ENCODE data around the gene PDCD11. TPM values are rescaled to one million over a fixed set of nuclear protein-coding genes. Genes with fewer than 3 reads are reported as not detected.

PDCD11 gene
- total RNA-seq, 2 donors from 2014 or later = 62.3 to 65.8 TPM

DNA sequence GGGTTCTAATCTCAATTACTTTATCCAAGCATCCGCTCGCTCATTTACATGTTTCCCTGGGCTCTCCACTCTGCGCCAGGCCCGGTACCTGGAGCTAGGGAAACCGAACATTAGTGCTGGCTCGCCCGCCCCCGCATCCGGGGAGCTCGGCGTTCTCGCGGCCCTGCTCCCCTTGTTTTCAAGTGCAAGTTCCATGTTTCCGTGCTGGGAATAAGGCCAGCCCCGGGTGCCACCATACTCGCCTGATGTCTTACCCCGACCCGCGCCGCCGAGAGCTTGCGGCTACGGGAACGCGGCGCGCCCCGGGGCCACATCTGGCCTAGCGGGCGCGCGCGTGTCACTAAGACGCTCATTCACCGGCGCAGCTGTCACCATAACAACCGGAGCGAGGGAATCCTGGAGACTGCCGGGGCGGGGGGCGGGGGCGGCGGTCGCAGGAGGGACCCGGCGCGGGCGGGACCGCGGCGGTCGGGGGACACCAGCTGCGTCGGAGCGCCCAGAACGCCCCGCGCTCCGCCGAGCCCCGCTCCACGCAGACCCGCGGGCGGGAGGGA lies 97.0 kb downstream of the PDCD11 start, which contains the start of gene NEURL1:
Gene NEURL1, plus strand, starts transcription at position 344 of the 554 bp plus-strand sequence. CDS start 683 bp downstream, outside the sequence.
- H3K4me1 Mint-ChIP-seq = peaks cover 9% of the 10 kb centered on the region
- Histone ChIP-seq H3K4me3 (ENCODE audit: low read length) (peak within 1 kb of the TSS; percentile 73), H3K27me3 (ENCODE audit: control insufficient read depth, insufficient read depth, low read length, poor library complexity, severe bottlenecking) (peaks cover 57% of the 10 kb centered on the region), H3K27ac (ENCODE audit: low read depth, low read length) (no peak within 1 kb of the TSS), H3K9ac (ENCODE audit: extremely low read depth, low read length, poor library complexity, severe bottlenecking) (peak within 1 kb of the TSS; percentile 6), H3K4me1 (ENCODE audit: control insufficient read depth, insufficient read depth, low read length) (no peaks in the 10 kb centered on the region), H3K9me3 (ENCODE audit: control insufficient read depth, low read length) (no peaks in the 10 kb centered on the region), H3K36me3 (ENCODE audit: control insufficient read depth, insufficient read depth, low read length) (no peaks in the 10 kb centered on the region)
- H3K27me3 Mint-ChIP-seq (ENCODE audit: insufficient read depth) = peaks cover 71% of the 10 kb centered on the region
- peak; percentile 77 for DNase-seq
- H3K4me3 Mint-ChIP-seq = peak within 1 kb of the TSS; percentile 66
- no peaks in the 10 kb centered on the region for H3K9me3 Mint-ChIP-seq
- TF ChIP-seq, protein P1, sequence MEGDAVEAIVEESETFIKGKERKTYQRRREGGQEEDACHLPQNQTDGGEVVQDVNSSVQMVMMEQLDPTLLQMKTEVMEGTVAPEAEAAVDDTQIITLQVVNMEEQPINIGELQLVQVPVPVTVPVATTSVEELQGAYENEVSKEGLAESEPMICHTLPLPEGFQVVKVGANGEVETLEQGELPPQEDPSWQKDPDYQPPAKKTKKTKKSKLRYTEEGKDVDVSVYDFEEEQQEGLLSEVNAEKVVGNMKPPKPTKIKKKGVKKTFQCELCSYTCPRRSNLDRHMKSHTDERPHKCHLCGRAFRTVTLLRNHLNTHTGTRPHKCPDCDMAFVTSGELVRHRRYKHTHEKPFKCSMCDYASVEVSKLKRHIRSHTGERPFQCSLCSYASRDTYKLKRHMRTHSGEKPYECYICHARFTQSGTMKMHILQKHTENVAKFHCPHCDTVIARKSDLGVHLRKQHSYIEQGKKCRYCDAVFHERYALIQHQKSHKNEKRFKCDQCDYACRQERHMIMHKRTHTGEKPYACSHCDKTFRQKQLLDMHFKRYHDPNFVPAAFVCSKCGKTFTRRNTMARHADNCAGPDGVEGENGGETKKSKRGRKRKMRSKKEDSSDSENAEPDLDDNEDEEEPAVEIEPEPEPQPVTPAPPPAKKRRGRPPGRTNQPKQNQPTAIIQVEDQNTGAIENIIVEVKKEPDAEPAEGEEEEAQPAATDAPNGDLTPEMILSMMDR (conservative IDR thresholded peaks at IDR 0.05) = no peak
- no peak within 1 kb of the TSS for H3K27ac Mint-ChIP-seq
- WGBS, 2 experiments (ENCODE audit: insufficient coverage in 1 of 2, insufficient read length in 1 of 2) = 0 to 5% methylated on average over 14 to 65 of the region's 65 CpGs
- no peaks in the 10 kb centered on the region for H3K36me3 Mint-ChIP-seq (ENCODE audit: low read depth)

DNA sequence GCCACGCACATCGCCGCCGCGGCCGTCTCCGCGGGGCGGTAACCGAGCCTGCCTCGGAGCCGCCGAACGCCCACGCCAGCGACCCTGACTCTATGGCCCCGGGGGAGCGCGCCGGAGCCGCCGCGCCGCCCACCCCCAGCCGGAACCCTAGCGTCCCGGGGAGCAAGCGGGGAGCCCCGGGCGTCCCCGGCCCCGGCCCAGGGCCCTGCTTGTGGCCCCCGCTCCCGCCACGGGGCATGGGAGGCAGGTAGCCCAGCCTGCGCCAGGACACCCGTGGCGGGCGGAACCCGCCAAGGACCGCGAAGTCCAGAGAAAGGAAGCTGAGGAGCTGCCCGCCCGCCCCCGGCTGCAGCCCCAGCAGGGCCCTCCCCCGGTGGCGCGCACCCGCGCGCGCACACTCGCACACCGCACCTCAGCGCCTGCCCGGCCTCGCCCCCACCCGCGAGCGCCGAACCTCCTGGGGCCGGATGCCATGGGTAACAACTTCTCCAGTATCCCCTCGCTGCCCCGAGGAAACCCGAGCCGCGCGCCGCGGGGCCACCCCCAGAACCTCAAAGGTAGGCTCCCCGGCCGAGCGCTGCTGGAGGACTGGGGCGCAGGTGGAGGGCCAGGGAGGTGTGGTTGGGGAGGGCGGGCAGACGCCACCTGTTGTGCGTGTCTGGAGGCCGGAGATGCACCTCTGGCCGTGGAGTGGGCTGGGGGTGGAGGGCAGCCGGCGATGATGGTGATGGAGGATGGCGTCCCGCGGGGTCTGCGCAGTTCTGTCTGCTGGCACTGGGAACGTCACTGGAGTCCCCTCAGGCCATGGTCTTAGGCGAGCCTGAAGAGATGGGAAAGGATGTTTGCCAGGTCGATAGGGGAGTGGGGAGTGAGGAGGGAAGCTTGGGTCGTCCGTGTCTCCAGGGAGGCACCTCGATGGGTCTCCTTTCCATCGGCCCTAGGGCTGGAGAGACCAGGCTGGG lies 97.8 kb downstream of the PDCD11 start:
- no peaks in the 10 kb centered on the region for H3K9me3 Mint-ChIP-seq
- H3K9ac ChIP-seq (ENCODE audit: extremely low read depth, low read length, poor library complexity, severe bottlenecking) = peak overlapping the region; percentile 6
- peak overlapping the region; percentile 66 for H3K4me3 Mint-ChIP-seq
- no peak overlapping the region for H3K27ac ChIP-seq (ENCODE audit: low read depth, low read length)
- peaks cover 9% of the 10 kb centered on the region for H3K4me1 Mint-ChIP-seq
- H3K27ac Mint-ChIP-seq = no peak overlapping the region
- H3K4me1 ChIP-seq (ENCODE audit: control insufficient read depth, insufficient read depth, low read length) = no peaks in the 10 kb centered on the region
- H3K9me3 ChIP-seq (ENCODE audit: control insufficient read depth, low read length) = no peaks in the 10 kb centered on the region
- peak overlapping the region; percentile 73 for H3K4me3 ChIP-seq (ENCODE audit: low read length)
- TF ChIP-seq, protein P1 (conservative IDR thresholded peaks at IDR 0.05) = no peak
- no peaks in the 10 kb centered on the region for H3K36me3 Mint-ChIP-seq (ENCODE audit: low read depth)
- peaks cover 57% of the 10 kb centered on the region for H3K27me3 ChIP-seq (ENCODE audit: control insufficient read depth, insufficient read depth, low read length, poor library complexity, severe bottlenecking)
- 3% methylated on average over 25 to 92 of the region's 92 CpGs for WGBS, 2 experiments (ENCODE audit: insufficient coverage in 1 of 2, insufficient read length in 1 of 2)
- H3K36me3 ChIP-seq (ENCODE audit: control insufficient read depth, insufficient read depth, low read length) = no peaks in the 10 kb centered on the region
- peak; percentile 73 for DNase-seq
- peaks cover 76% of the 10 kb centered on the region for H3K27me3 Mint-ChIP-seq (ENCODE audit: insufficient read depth)

DNA sequence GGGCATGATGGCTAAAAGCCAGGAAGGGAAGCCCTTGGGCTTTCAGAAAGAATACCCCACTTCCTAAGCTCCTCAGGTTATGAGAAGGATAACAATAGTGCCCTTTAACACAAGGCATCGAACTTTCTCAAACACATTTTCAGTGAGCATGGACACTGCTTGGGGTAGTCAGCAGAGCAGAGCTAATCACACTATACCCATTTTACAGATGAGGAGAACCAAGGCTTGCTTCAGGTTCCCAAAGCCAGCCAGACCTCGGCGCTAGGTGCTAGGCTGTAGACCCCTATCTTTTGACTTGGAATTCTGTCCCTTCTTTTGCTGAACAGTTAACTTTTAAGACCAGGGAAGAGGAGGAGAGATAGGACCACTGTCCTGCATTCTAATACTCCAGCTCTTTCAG lies 98.9 kb downstream of the PDCD11 start:
- Histone ChIP-seq H3K27me3 (ENCODE audit: control insufficient read depth, insufficient read depth, low read length, poor library complexity, severe bottlenecking) (peaks cover 57% of the 10 kb centered on the region), H3K9ac (ENCODE audit: extremely low read depth, low read length, poor library complexity, severe bottlenecking) (no peak overlapping the region), H3K9me3 (ENCODE audit: control insufficient read depth, low read length) (no peaks in the 10 kb centered on the region), H3K36me3 (ENCODE audit: control insufficient read depth, insufficient read depth, low read length) (no peaks in the 10 kb centered on the region), H3K4me3 (ENCODE audit: low read length) (no peak overlapping the region), H3K27ac (ENCODE audit: low read depth, low read length) (no peak overlapping the region), H3K4me1 (ENCODE audit: control insufficient read depth, insufficient read depth, low read length) (no peaks in the 10 kb centered on the region)
- Mint-ChIP-seq H3K27me3 (ENCODE audit: insufficient read depth) (peaks cover 76% of the 10 kb centered on the region), H3K4me1 (peaks cover 13% of the 10 kb centered on the region), H3K36me3 (ENCODE audit: low read depth) (no peaks in the 10 kb centered on the region), H3K4me3 (no peak overlapping the region), H3K27ac (no peak overlapping the region), H3K9me3 (no peaks in the 10 kb centered on the region)
- TF ChIP-seq, protein P1 (conservative IDR thresholded peaks at IDR 0.05) = no peak
- 89 to 97% methylated on average over 3 of the region's 3 CpGs for WGBS, 2 experiments (ENCODE audit: insufficient coverage in 1 of 2, insufficient read length in 1 of 2)
- DNase-seq = no peak

Small RNA genes lying within 50 kb of the gene (microRNA-seq; reads per million reads assigned to microRNA genes)
- 260 reads per million, percentile 84 among the genes with 10 or more reads in this experiment for gene MIR1307 (ENCODE audit: borderline microRNAs expressed)

Other genes with a start within 250 kb of the PDCD11 start
- 100 to 1,000 TPM; 122 to 148 TPM for gene NT5C2, start 203.4 kb upstream of the PDCD11 start, total RNA-seq
- not detected for gene RPEL1, start 150.7 kb upstream of the PDCD11 start, total RNA-seq
- gene INA, start 119.5 kb upstream of the PDCD11 start, total RNA-seq = 1 to 10 TPM; 3.3 to 3.4 TPM
- gene PCGF6, start 45.5 kb upstream of the PDCD11 start, total RNA-seq = 10 to 100 TPM; 18.9 to 20.5 TPM
- gene TAF5, start 28.6 kb upstream of the PDCD11 start, total RNA-seq = 10 to 100 TPM in 1 of 2 donors, 1 to 10 TPM in 1; 8.4 to 10.1 TPM
- 100 to 1,000 TPM; 360 to 396 TPM for gene ATP5MK, start 151 bp upstream of the PDCD11 start, total RNA-seq
- gene CALHM2, start 55.7 kb downstream of the PDCD11 start, total RNA-seq = 1 to 10 TPM; 1.0 to 3.1 TPM
- gene CALHM1, start 62.3 kb downstream of the PDCD11 start, total RNA-seq = not detected
- not detected for gene CALHM3, start 82.6 kb downstream of the PDCD11 start, total RNA-seq
- gene NEURL1, start 97.1 kb downstream of the PDCD11 start, total RNA-seq = under 1 TPM; 0.37 to 0.38 TPM

Data from endodermal cell (in vitro differentiated cells).